Left ventricle myocardium inferior (tissue), 1 donor: ENCODE measurements around the gene SGCD. TPM values are rescaled to one million over a fixed set of nuclear protein-coding genes. Genes with fewer than 3 reads are reported as not detected.

ENCODE experiments used
- DNase-seq: peaks from one replicate; pipeline ENCODE4 v3.0.0-alpha.2; 2020
- H3K27ac ChIP-seq: fragments of 200-600 bp; replicated peaks from 2 replicates; pipeline ENCODE4 v1.8.0; 2021
- H3K27me3 ChIP-seq: fragments of 200-600 bp; 2 replicates; pipeline ENCODE4 v1.8.0; 2021; ENCODE audit warnings: low read depth
- H3K36me3 ChIP-seq: fragments of 200-600 bp; 2 replicates; pipeline ENCODE4 v1.8.0; 2021
- H3K4me1 ChIP-seq: fragments of 200-600 bp; 2 replicates; pipeline ENCODE4 v1.8.0; 2021
- H3K4me3 ChIP-seq: fragments of 200-600 bp; 2 replicates; pipeline ENCODE4 v1.8.0; 2021; ENCODE audit warnings: mild to moderate bottlenecking, moderate library complexity
- H3K9me3 ChIP-seq: fragments of 200-600 bp; replicated peaks from 2 replicates; pipeline ENCODE4 v1.8.0; 2021
- CTCF ChIP-seq: fragments of 200-600 bp; IDR thresholded peaks from 2 replicates; pipeline ENCODE4 v1.8.0; 2021; ENCODE audit warnings: antibody characterized with exemption, mild to moderate bottlenecking, borderline replicate concordance
- intact Hi-C: fragments of 100-400 bp; cut with micrococcal nuclease; formaldehyde crosslinking; loops from one replicate; pipeline ENCODE4 v1.11.0; 2022
- total RNA-seq: library from RNA; stranded (reverse); fragmentation: NEBNext Ultra II Directional; extraction: Animal tissue kit (Norgen Biotek cat#: 25700); gene quantifications from one replicate; pipeline ENCODE4 v1.2.1, GENCODE V29; 2021
- donor health status: DM: no; HTN: yes; CAD: no; lungs with severe emphysema.

The SGCD gene
- total RNA-seq, 1 donor from 2014 or later = 98.7 TPM

GRCh38 chr5:156585999-156586398 lies 259.0 kb downstream of the SGCD start:
- intact Hi-C loops = no loop called here
- Histone ChIP-seq H3K4me1 (peaks cover 74% of the 10 kb centered on the region), H3K27me3 (no peaks in the 10 kb centered on the region), H3K36me3 (no peaks in the 10 kb centered on the region), H3K9me3 (no peaks in the 10 kb centered on the region), H3K4me3 (no peak overlapping the region), H3K27ac (peak overlapping the region; percentile 85)
- no peak for TF ChIP-seq CTCF
- DNase-seq = no peak

- TF ChIP-seq CTCF = no peak
- peaks cover 65% of the 10 kb centered on the region for H3K4me1 ChIP-seq
- DNase-seq = no peak
- H3K27ac ChIP-seq = peak overlapping the region; percentile 85
- H3K4me3 ChIP-seq = no peak overlapping the region
- no peaks in the 10 kb centered on the region for H3K9me3 ChIP-seq
- H3K27me3 ChIP-seq = no peaks in the 10 kb centered on the region
- intact Hi-C loops = no loop called here
- no peaks in the 10 kb centered on the region for H3K36me3 ChIP-seq
These were observed 260.0 kb downstream of the SGCD start for GRCh38 chr5:156587012-156587411.

GRCh38 chr5:156588306-156588705 lies 261.3 kb downstream of the SGCD start:
- TF ChIP-seq CTCF = no peak
- peak overlapping the region; percentile 12 for H3K27ac ChIP-seq
- intact Hi-C loops = no loop called here
- H3K4me3 ChIP-seq = no peak overlapping the region
- H3K36me3 ChIP-seq = peaks cover 8% of the 10 kb centered on the region
- peaks cover 56% of the 10 kb centered on the region for H3K4me1 ChIP-seq
- no peak for DNase-seq
- H3K9me3 ChIP-seq = no peaks in the 10 kb centered on the region
- H3K27me3 ChIP-seq = no peaks in the 10 kb centered on the region

GRCh38 chr5:156589104-156589945 lies 262.4 kb downstream of the SGCD start:
- intact Hi-C loops = no loop called here
- TF ChIP-seq CTCF = no peak
- H3K4me1 ChIP-seq = peaks cover 57% of the 10 kb centered on the region
- no peaks in the 10 kb centered on the region for H3K27me3 ChIP-seq
- H3K9me3 ChIP-seq = no peaks in the 10 kb centered on the region
- H3K4me3 ChIP-seq = no peak overlapping the region
- peak overlapping the region; percentile 30 for H3K27ac ChIP-seq
- peaks cover 8% of the 10 kb centered on the region for H3K36me3 ChIP-seq
- no peak for DNase-seq

GRCh38 chr5:156589946-156590216 lies 262.9 kb downstream of the SGCD start:
- H3K4me3 ChIP-seq = no peak overlapping the region
- intact Hi-C loops = no loop called here
- TF ChIP-seq CTCF = no peak
- H3K4me1 ChIP-seq = peaks cover 58% of the 10 kb centered on the region
- peak overlapping the region; percentile 30 for H3K27ac ChIP-seq
- no peak for DNase-seq
- no peaks in the 10 kb centered on the region for H3K9me3 ChIP-seq
- no peaks in the 10 kb centered on the region for H3K27me3 ChIP-seq
- H3K36me3 ChIP-seq = peaks cover 8% of the 10 kb centered on the region
